GM12865 (cell line): ENCODE results near the gene CABLES1.

Experiments
- DNase-seq: peaks from one replicate; pipeline ENCODE4 v3.0.0; 2010; ENCODE audit warnings: low read depth
- H3K4me3 ChIP-seq: 2 replicates; pipeline ENCODE4 v1.5.1; 2011; ENCODE audit warnings: mild to moderate bottlenecking, low read depth, low read length, control low read depth
- CTCF ChIP-seq: IDR thresholded peaks from 2 replicates; pipeline ENCODE4 v1.5.1; 2011; ENCODE audit warnings: low read length, control low read depth, low read depth, inconsistent platforms; ENCODE audit not compliant: insufficient read depth; ENCODE audit errors: missing control alignments

CABLES1 gene

GRCh38 chr18:23257686-23258565 is 122.6 kb downstream of the CABLES1 start:
- no peak for TF ChIP-seq CTCF
- no peak for DNase-seq
- no peak overlapping the region for H3K4me3 ChIP-seq

GRCh38 chr18:23258566-23259469 is 123.5 kb downstream of the CABLES1 start:
- no peak for DNase-seq
- H3K4me3 ChIP-seq: peak overlapping the region; percentile 57; the same call in 1 of the 2 replicates
- no peak for TF ChIP-seq CTCF

- DNase-seq: peak; percentile 67
- no peak for TF ChIP-seq CTCF
These were observed 124.7 kb downstream of the CABLES1 start for GRCh38 chr18:23259701-23260681.

GRCh38 chr18:23260926-23261590 is 125.8 kb downstream of the CABLES1 start:
- no peak for DNase-seq
- no peak for TF ChIP-seq CTCF
- no peak overlapping the region for H3K4me3 ChIP-seq

More at GRCh38 chr18:23259701-23260681, 124.7 kb downstream of the CABLES1 start:
- peak overlapping the region; percentile 57 for H3K4me3 ChIP-seq

GRCh38 chr18:23263551-23264235 is 128.4 kb downstream of the CABLES1 start:
- TF ChIP-seq CTCF: no peak
- no peak overlapping the region for H3K4me3 ChIP-seq
- DNase-seq: no peak
